ENCODE measurements around the gene IL36RN.

Gene IL36RN

DNA sequence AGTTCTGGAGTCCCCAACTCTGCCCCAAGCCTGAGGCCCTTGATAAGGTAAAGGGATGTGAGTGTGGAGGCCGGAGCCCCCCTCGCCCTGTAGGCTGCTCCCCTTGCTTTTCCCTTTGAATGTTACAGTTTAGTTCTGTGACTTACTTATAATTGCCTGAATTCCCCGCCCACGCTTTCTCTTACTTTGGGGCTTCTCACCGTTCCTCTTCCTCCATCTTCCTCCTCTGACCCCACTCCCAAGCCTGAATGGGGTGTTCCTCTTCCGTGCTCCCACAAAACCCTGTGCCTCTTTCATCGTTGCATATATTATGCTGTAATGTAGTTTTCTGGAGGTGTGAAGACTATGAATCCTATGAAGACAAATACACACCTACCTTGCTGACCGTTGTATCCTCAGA, 53.4 kb downstream of the IL36RN start:
- H3K27ac ChIP-seq (ENCODE audit: poor library complexity, severe bottlenecking): no peak overlapping the region
- no peaks in the 10 kb centered on the region for H3K9me3 ChIP-seq (ENCODE audit: severe bottlenecking)
- no peak overlapping the region for H3K4me3 ChIP-seq (ENCODE audit: severe bottlenecking)
- no peaks in the 10 kb centered on the region for H3K27me3 ChIP-seq (ENCODE audit: insufficient read depth, poor library complexity, severe bottlenecking)
- TF ChIP-seq, protein P1, sequence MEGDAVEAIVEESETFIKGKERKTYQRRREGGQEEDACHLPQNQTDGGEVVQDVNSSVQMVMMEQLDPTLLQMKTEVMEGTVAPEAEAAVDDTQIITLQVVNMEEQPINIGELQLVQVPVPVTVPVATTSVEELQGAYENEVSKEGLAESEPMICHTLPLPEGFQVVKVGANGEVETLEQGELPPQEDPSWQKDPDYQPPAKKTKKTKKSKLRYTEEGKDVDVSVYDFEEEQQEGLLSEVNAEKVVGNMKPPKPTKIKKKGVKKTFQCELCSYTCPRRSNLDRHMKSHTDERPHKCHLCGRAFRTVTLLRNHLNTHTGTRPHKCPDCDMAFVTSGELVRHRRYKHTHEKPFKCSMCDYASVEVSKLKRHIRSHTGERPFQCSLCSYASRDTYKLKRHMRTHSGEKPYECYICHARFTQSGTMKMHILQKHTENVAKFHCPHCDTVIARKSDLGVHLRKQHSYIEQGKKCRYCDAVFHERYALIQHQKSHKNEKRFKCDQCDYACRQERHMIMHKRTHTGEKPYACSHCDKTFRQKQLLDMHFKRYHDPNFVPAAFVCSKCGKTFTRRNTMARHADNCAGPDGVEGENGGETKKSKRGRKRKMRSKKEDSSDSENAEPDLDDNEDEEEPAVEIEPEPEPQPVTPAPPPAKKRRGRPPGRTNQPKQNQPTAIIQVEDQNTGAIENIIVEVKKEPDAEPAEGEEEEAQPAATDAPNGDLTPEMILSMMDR (IDR thresholded peaks at IDR 0.05; ENCODE audit: poor library complexity, severe bottlenecking): no peak
- no peak for DNase-seq (ENCODE audit: low spot score)
- H3K4me1 ChIP-seq (ENCODE audit: insufficient read depth, poor library complexity, severe bottlenecking): peaks cover 8% of the 10 kb centered on the region
- no peak for ATAC-seq (ENCODE audit: low read depth)
- H3K36me3 ChIP-seq (ENCODE audit: low read depth): no peaks in the 10 kb centered on the region

DNA sequence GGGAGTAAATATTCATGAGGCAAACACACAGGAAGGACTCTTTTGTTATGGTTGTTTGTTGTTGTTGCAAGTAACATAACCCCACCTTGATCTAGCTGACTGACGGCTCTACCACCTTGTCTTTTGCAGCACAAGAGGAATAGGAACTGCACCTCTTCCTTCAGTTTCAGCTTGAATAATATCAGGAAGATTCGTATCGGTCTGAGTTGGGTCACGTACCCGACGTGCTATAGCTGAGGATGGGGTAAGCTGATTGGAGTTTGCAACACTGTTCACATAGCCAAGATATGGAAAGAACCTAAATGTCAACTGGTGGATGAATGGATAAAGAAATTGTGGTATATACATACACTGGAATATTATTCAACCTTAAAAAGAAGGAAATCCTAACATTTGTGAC, 53.9 kb downstream of the IL36RN start:
- Histone ChIP-seq H3K27ac (ENCODE audit: poor library complexity, severe bottlenecking) (no peak overlapping the region), H3K9me3 (ENCODE audit: severe bottlenecking) (no peaks in the 10 kb centered on the region), H3K4me1 (ENCODE audit: insufficient read depth, poor library complexity, severe bottlenecking) (peaks cover 10% of the 10 kb centered on the region), H3K4me3 (ENCODE audit: severe bottlenecking) (no peak overlapping the region), H3K36me3 (ENCODE audit: low read depth) (no peaks in the 10 kb centered on the region), H3K27me3 (ENCODE audit: insufficient read depth, poor library complexity, severe bottlenecking) (no peaks in the 10 kb centered on the region)
- TF ChIP-seq, protein P1 (IDR thresholded peaks at IDR 0.05; ENCODE audit: poor library complexity, severe bottlenecking): no peak
- no peak for DNase-seq (ENCODE audit: low spot score)
- ATAC-seq (ENCODE audit: low read depth): no peak

DNA sequence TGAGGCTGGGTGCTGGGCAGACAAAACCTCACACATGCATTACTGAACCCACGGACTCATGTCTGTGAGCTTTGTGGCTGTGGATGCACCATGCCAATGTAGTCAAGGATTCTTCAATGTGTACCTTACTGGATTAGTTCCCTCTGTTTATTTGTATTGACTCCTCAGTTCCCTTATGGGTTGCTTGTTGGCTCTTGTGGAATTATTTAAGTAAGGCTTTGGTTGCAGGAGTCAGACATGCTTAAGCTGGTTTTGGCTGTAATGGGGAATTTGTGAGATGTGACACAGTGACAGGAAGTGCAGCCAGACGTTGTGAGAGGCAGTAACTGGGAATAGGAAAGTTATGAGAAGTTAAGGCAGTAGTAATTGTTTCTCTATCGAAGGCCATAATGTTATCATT, 54.8 kb downstream of the IL36RN start:
- TF ChIP-seq, protein P1 (IDR thresholded peaks at IDR 0.05; ENCODE audit: poor library complexity, severe bottlenecking): no peak
- Histone ChIP-seq H3K4me1 (ENCODE audit: insufficient read depth, poor library complexity, severe bottlenecking) (peaks cover 13% of the 10 kb centered on the region), H3K27me3 (ENCODE audit: insufficient read depth, poor library complexity, severe bottlenecking) (no peaks in the 10 kb centered on the region), H3K36me3 (ENCODE audit: low read depth) (no peaks in the 10 kb centered on the region), H3K9me3 (ENCODE audit: severe bottlenecking) (no peaks in the 10 kb centered on the region), H3K4me3 (ENCODE audit: severe bottlenecking) (no peak overlapping the region), H3K27ac (ENCODE audit: poor library complexity, severe bottlenecking) (no peak overlapping the region)
- DNase-seq (ENCODE audit: low spot score) (no peak), ATAC-seq (ENCODE audit: low read depth) (no peak)

Measured in RWPE2 (cell line).